H9 (cell line): ENCODE data around the gene HECW1. TPM values are rescaled to one million over a fixed set of nuclear protein-coding genes. Genes with fewer than 3 reads are reported as not detected.

Experiments
- DNase-seq: peaks from one replicate; pipeline ENCODE4 v3.0.0-alpha.2; 2017
- H2AFZ ChIP-seq: one replicate; pipeline ENCODE4 v1.6.1; 2013; ENCODE audit warnings: mild to moderate bottlenecking, low read length, control low read depth, moderate library complexity
- H2AK5ac ChIP-seq: 2 replicates; pipeline ENCODE4 v1.6.1; 2013; ENCODE audit warnings: low read length, control low read depth, mixed read lengths; ENCODE audit not compliant: insufficient read length
- H2BK120ac ChIP-seq: one replicate; pipeline ENCODE4 v1.6.1; 2013; ENCODE audit warnings: low read depth, mild to moderate bottlenecking, low read length, control low read depth, inconsistent platforms; ENCODE audit not compliant: poor library complexity, severe bottlenecking
- H2BK12ac ChIP-seq: 2 replicates; pipeline ENCODE4 v1.6.1; 2013; ENCODE audit warnings: low read length, control low read depth, mixed read lengths, low read depth; ENCODE audit not compliant: insufficient read length
- H2BK15ac ChIP-seq: 2 replicates; pipeline ENCODE4 v1.6.1; 2013; ENCODE audit warnings: low read depth, low read length, control low read depth
- H2BK20ac ChIP-seq: one replicate; pipeline ENCODE4 v1.6.1; 2013; ENCODE audit warnings: low read depth, mild to moderate bottlenecking, low read length, control low read depth, inconsistent platforms; ENCODE audit not compliant: poor library complexity, severe bottlenecking
- H2BK5ac ChIP-seq: 2 replicates; pipeline ENCODE4 v1.6.1; 2013; ENCODE audit warnings: low read length, control low read depth, mixed read lengths; ENCODE audit not compliant: insufficient read length
- H3K14ac ChIP-seq: 2 replicates; pipeline ENCODE4 v1.6.1; 2013; ENCODE audit warnings: low read length, control low read depth; ENCODE audit not compliant: insufficient read depth
- H3K18ac ChIP-seq: 2 replicates; pipeline ENCODE4 v1.6.1; 2013; ENCODE audit warnings: low read depth, mild to moderate bottlenecking, mixed read lengths, low read length, control low read depth; ENCODE audit not compliant: insufficient read length
- H3K23ac ChIP-seq: 2 replicates; pipeline ENCODE4 v1.6.1; 2013; ENCODE audit warnings: low read length, control low read depth, mixed read lengths, low read depth; ENCODE audit not compliant: insufficient read length
- H3K23me2 ChIP-seq: 2 replicates; pipeline ENCODE4 v1.6.1; 2013; ENCODE audit warnings: low read depth, mild to moderate bottlenecking, mixed read lengths, low read length, control low read depth; ENCODE audit not compliant: insufficient read length, poor library complexity, severe bottlenecking
- H3K27ac ChIP-seq: 2 replicates; pipeline ENCODE4 v1.5.1; 2013; ENCODE audit warnings: low read length, control low read depth, mixed read lengths, low read depth; ENCODE audit not compliant: insufficient read length
- H3K27me3 ChIP-seq: 2 replicates; pipeline ENCODE4 v1.6.1; 2013; ENCODE audit warnings: low read length, control low read depth, inconsistent platforms; ENCODE audit not compliant: insufficient read depth
- H3K4ac ChIP-seq: 2 replicates; pipeline ENCODE4 v1.6.1; 2013; ENCODE audit warnings: low read depth, mild to moderate bottlenecking, control low read depth, inconsistent platforms, low read length, moderate library complexity
- H3K4me1 ChIP-seq: 2 replicates; pipeline ENCODE4 v1.6.1; 2013; ENCODE audit warnings: low read length, control low read depth, inconsistent platforms; ENCODE audit not compliant: insufficient read depth
- H3K4me2 ChIP-seq: 2 replicates; pipeline ENCODE4 v1.6.1; 2013; ENCODE audit warnings: low read length, control low read depth, mixed read lengths; ENCODE audit not compliant: insufficient read length, insufficient read depth
- H3K56ac ChIP-seq: 2 replicates; pipeline ENCODE4 v1.6.1; 2013; ENCODE audit warnings: low read depth, mild to moderate bottlenecking, mixed read lengths, low read length, control low read depth; ENCODE audit not compliant: insufficient read length
- H3K79me1 ChIP-seq: 2 replicates; pipeline ENCODE4 v1.6.1; 2013; ENCODE audit warnings: low read depth, mild to moderate bottlenecking, moderate library complexity, low read length, control low read depth, inconsistent platforms; ENCODE audit not compliant: insufficient read depth, poor library complexity, severe bottlenecking
- H3K79me2 ChIP-seq: 2 replicates; pipeline ENCODE4 v1.6.1; 2013; ENCODE audit warnings: low read length, control low read depth, inconsistent platforms; ENCODE audit not compliant: insufficient read depth
- H3K9ac ChIP-seq: 2 replicates; pipeline ENCODE4 v1.6.1; 2013; ENCODE audit warnings: low read length, control low read depth, mixed read lengths; ENCODE audit not compliant: insufficient read length; ENCODE audit errors: extremely low read depth
- H3K9me3 ChIP-seq: one replicate; pipeline ENCODE4 v1.6.1; 2013; ENCODE audit warnings: low read depth, low read length, inconsistent platforms; ENCODE audit not compliant: control insufficient read depth
- H3T11ph ChIP-seq: one replicate; pipeline ENCODE4 v1.6.1; 2013; ENCODE audit warnings: mild to moderate bottlenecking, low read length, control low read depth, inconsistent platforms
- H4K20me1 ChIP-seq: one replicate; pipeline ENCODE4 v1.6.1; 2013; ENCODE audit not compliant: control insufficient read depth, insufficient read length, insufficient read depth
- H4K5ac ChIP-seq: 2 replicates; pipeline ENCODE4 v1.6.1; 2013; ENCODE audit warnings: low read depth, mild to moderate bottlenecking, mixed read lengths, low read length, control low read depth; ENCODE audit not compliant: insufficient read length
- H4K8ac ChIP-seq: replicated peaks from 2 replicates; pipeline ENCODE4 v1.6.1; 2013; ENCODE audit warnings: low read length, control low read depth, mixed read lengths, low read depth; ENCODE audit not compliant: insufficient read length
- H4K91ac ChIP-seq: 2 replicates; pipeline ENCODE4 v1.6.1; 2013; ENCODE audit warnings: low read depth, mild to moderate bottlenecking, moderate library complexity, mixed read lengths, low read length, control low read depth; ENCODE audit not compliant: insufficient read length
- H3K27ac Mint-ChIP-seq, 3 experiments: 2 replicates in 2 of 3; 3 replicates in 1 of 3; pipeline ENCODE4 v1.8.0; 2020 to 2021; ENCODE audit warnings: mixed read lengths in 3 of 3, mild to moderate bottlenecking in 1 of 3, moderate library complexity in 1 of 3
- H3K27me3 Mint-ChIP-seq: 2 replicates; pipeline ENCODE4 v1.8.0; 2021; ENCODE audit warnings: low read depth, mild to moderate bottlenecking, moderate library complexity, mixed read lengths
- H3K36me3 Mint-ChIP-seq, 3 experiments: 2 replicates in 2 of 3; 3 replicates in 1 of 3; pipeline ENCODE4 v1.8.0; 2020 to 2021; ENCODE audit warnings: low read depth in 3 of 3, mixed read lengths in 3 of 3; ENCODE audit not compliant: insufficient read depth in 1 of 3
- H3K4me1 Mint-ChIP-seq, 2 experiments: 2 replicates each; pipeline ENCODE4 v1.8.0; 2020; ENCODE audit warnings: mixed read lengths in 2 of 2
- H3K4me3 Mint-ChIP-seq, 2 experiments: 2 replicates in 1 of 2; 3 replicates in 1 of 2; pipeline ENCODE4 v1.8.0; 2020 to 2021; ENCODE audit warnings: mild to moderate bottlenecking in 2 of 2, mixed read lengths in 2 of 2, moderate library complexity in 1 of 2
- H3K9me3 Mint-ChIP-seq, 2 experiments: 2 replicates in 1 of 2; 3 replicates in 1 of 2; pipeline ENCODE4 v1.8.0; 2020; ENCODE audit warnings: mild to moderate bottlenecking in 2 of 2, mixed read lengths in 2 of 2, moderate library complexity in 1 of 2
- WGBS: extraction: QIAGEN DNeasy Blood & Tissue Kit; methylation state at CpG from one replicate; pipeline ENCODE4 v1.1.7; 2013; ENCODE audit warnings: missing lambda C conversion rate, low lambda C conversion rate, mixed read lengths; ENCODE audit not compliant: insufficient read length; ENCODE audit errors: extremely low coverage; 5-methylcytosine and 5-hydroxymethylcytosine counted together
- total RNA-seq: library from RNA; stranded (reverse); gene quantifications from 2 replicates; pipeline ENCODE4 v1.2.1, GENCODE V29; 2021
- TF ChIP-seq, protein P1 (sequence below): fragments of 200-600 bp; sonication (generic); conservative IDR thresholded peaks from 3 replicates; pipeline ENCODE4 v1.8.0; 2021; ENCODE audit warnings: antibody characterized with exemption, mild to moderate bottlenecking

HECW1 gene
- total RNA-seq, 1 experiment from 2014 or later: 5.0 TPM

DNA sequence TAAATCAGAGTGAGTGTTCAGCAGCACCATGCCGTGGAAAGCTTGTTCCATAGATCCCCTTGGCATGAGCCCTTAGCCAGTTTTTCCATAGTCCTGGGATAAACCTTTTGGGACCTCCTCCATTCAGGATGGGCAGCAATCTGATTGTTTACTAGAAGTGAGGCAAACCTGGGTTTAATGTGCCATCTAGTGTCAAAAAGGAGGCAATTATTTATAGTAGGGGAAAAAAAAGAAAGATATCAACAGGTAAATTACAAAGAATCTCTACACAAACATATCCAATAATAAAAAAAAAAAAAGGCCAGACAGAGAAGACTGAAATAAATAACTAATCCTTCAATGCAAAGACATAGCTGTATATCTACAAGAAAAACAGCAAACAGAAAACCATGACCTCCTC lies 241.5 kb downstream of the HECW1 start:
- Mint-ChIP-seq H3K4me3 (no peak overlapping the region), H3K9me3 (peaks cover 50 to 55% of the 10 kb centered on the region in 2 experiments), H3K36me3 (peaks cover 40 to 58% (median 43%) of the 10 kb centered on the region in 3 experiments), H3K27me3 (no peaks in the 10 kb centered on the region), H3K27ac (no peak overlapping the region; a peak in 1 of 7 replicates), H3K4me1 (peaks cover 2 to 3% of the 10 kb centered on the region in 2 experiments; a peak in 3 of 4 replicates)
- Histone ChIP-seq H3K56ac (no peak overlapping the region), H4K8ac (no peak overlapping the region), H2AFZ (no peak overlapping the region), H3K4me2 (no peak overlapping the region), H2BK5ac (no peak overlapping the region), H3K14ac (no peak overlapping the region), H3K4ac (no peak overlapping the region), H3K9ac (no peak overlapping the region), H3K79me2 (no peaks in the 10 kb centered on the region), H3T11ph (no peak overlapping the region), H3K79me1 (no peaks in the 10 kb centered on the region), H4K5ac (no peak overlapping the region), H3K23ac (no peak overlapping the region), H3K4me1 (no peaks in the 10 kb centered on the region), H3K23me2 (no peaks in the 10 kb centered on the region), H2BK12ac (no peak overlapping the region), H4K91ac (no peak overlapping the region), H4K20me1 (no peaks in the 10 kb centered on the region), H3K18ac (no peak overlapping the region), H3K27ac (no peak overlapping the region), H2AK5ac (no peak overlapping the region), H2BK20ac (no peak overlapping the region), H3K9me3 (no peaks in the 10 kb centered on the region), H2BK120ac (no peak overlapping the region), H2BK15ac (no peak overlapping the region), H3K27me3 (no peaks in the 10 kb centered on the region)
- TF ChIP-seq, protein P1, sequence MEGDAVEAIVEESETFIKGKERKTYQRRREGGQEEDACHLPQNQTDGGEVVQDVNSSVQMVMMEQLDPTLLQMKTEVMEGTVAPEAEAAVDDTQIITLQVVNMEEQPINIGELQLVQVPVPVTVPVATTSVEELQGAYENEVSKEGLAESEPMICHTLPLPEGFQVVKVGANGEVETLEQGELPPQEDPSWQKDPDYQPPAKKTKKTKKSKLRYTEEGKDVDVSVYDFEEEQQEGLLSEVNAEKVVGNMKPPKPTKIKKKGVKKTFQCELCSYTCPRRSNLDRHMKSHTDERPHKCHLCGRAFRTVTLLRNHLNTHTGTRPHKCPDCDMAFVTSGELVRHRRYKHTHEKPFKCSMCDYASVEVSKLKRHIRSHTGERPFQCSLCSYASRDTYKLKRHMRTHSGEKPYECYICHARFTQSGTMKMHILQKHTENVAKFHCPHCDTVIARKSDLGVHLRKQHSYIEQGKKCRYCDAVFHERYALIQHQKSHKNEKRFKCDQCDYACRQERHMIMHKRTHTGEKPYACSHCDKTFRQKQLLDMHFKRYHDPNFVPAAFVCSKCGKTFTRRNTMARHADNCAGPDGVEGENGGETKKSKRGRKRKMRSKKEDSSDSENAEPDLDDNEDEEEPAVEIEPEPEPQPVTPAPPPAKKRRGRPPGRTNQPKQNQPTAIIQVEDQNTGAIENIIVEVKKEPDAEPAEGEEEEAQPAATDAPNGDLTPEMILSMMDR: peak; percentile 62
- no peak for DNase-seq
- no CpG with 5 or more reads among the region's 1 CpG for WGBS
